22Rv1 (cell line): ENCODE data around the gene WDR48.

Experiments used
- H3K27ac ChIP-seq: fragments of 450-650 bp; 2 replicates; pipeline ENCODE4 v1.5.1; 2017
- ZFX ChIP-seq: fragments of 450-650 bp; IDR thresholded peaks from 2 replicates; pipeline ENCODE4 v1.6.1; 2017; ENCODE audit warnings: antibody characterized with exemption, borderline replicate concordance
- TF ChIP-seq, protein P1 (sequence below): fragments of 450-650 bp; IDR thresholded peaks from 2 replicates; pipeline ENCODE4 v1.5.1; 2017; ENCODE audit warnings: mild to moderate bottlenecking

Gene WDR48

DNA sequence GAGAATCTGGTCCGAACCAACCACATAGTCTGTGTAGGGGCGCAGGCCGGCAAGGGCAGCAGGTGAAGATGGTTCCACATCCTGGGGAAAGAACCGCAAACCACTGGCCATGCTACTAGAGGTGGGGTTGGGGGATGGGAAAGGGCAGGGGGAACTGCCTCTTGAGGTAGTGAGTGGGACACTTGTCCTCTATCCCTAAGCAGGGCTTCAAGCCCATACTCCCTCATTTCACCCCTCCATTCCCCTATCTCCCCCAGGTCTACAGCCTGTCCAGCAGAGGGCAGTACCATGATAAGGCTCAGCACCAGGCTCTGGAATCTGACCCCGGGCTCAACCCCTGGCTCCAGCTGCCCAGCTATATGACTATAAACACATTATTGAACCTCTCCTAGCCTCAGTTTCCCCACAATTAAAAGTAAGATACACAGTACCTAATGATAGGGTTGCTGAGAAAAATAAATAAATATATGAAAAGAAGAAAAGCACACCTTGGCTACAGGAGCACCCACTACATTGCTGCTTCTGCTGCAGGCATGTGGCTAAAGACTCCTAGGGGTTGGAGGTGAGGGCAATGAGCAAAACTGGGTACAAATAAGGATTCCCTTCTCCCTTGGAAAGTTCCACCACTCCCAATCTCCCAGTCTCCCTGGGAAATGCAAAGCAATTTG, 49.3 kb downstream of the WDR48 start:
- TF ChIP-seq, protein P1, sequence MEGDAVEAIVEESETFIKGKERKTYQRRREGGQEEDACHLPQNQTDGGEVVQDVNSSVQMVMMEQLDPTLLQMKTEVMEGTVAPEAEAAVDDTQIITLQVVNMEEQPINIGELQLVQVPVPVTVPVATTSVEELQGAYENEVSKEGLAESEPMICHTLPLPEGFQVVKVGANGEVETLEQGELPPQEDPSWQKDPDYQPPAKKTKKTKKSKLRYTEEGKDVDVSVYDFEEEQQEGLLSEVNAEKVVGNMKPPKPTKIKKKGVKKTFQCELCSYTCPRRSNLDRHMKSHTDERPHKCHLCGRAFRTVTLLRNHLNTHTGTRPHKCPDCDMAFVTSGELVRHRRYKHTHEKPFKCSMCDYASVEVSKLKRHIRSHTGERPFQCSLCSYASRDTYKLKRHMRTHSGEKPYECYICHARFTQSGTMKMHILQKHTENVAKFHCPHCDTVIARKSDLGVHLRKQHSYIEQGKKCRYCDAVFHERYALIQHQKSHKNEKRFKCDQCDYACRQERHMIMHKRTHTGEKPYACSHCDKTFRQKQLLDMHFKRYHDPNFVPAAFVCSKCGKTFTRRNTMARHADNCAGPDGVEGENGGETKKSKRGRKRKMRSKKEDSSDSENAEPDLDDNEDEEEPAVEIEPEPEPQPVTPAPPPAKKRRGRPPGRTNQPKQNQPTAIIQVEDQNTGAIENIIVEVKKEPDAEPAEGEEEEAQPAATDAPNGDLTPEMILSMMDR: peak; percentile 74
- no peak for TF ChIP-seq ZFX

DNA sequence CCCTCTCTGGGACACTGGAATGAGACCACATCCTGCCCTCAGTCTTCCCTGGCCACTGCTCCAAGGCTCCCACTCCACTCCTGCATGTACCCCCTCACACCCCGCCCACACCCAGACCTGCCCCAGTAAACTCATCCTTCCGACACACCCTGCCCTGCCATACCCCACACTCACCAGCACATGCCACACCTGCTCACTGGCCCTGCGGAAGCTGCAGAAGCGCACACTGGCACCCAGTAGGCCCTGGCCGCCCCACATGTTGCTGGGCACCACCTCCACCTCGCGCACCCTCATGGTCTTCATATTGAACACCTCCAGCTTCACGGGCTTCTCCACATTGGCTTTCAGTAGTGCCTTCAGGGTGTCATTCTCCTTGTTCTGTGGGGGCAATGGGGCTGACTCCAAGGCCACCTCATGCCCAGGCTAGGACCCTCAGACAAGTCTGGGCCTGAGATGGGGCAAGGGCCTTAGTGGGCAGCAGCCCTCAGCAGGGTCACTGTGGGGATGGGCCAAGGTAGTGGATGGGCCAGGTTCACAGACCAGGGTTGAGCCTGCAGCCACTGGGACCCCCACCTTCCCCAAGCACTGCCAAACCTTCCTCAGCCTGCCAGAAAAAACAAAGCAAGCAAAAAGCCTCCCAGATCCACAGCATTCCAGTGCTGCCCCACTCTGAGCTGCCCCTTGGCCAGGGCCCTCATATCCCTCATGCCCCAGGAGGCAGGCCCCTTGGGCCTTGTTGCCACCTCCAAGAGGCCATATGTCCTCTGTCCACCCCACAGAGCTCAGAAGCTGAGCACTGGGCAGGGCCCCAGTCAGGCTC, 50.9 kb downstream of the WDR48 start:
- TF ChIP-seq ZFX: no peak
- TF ChIP-seq, protein P1: no peak
- no peak overlapping the region for H3K27ac ChIP-seq

More for the DNA sequence above, 49.3 kb downstream of the WDR48 start:
- H3K27ac ChIP-seq: no peak overlapping the region

DNA sequence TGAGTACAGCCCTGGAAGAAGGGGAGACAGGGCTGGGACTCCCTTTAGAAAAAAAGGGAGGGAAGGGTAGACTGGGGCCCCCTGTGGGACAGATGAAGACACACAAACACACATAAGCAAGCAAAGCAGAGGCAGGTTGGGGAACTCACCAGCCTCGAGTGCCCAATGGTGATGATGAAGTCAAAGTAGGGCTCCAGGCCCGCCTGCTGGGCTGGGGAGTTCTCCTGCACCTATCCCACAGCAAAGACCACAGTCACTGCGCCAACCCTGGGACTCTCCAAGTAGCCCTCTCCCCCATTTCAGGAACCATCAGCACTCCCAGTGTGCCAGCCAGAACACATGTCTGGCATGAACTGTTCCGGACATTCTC, 51.5 kb downstream of the WDR48 start:
- no peak overlapping the region for H3K27ac ChIP-seq
- no peak for TF ChIP-seq ZFX
- TF ChIP-seq, protein P1: no peak

DNA sequence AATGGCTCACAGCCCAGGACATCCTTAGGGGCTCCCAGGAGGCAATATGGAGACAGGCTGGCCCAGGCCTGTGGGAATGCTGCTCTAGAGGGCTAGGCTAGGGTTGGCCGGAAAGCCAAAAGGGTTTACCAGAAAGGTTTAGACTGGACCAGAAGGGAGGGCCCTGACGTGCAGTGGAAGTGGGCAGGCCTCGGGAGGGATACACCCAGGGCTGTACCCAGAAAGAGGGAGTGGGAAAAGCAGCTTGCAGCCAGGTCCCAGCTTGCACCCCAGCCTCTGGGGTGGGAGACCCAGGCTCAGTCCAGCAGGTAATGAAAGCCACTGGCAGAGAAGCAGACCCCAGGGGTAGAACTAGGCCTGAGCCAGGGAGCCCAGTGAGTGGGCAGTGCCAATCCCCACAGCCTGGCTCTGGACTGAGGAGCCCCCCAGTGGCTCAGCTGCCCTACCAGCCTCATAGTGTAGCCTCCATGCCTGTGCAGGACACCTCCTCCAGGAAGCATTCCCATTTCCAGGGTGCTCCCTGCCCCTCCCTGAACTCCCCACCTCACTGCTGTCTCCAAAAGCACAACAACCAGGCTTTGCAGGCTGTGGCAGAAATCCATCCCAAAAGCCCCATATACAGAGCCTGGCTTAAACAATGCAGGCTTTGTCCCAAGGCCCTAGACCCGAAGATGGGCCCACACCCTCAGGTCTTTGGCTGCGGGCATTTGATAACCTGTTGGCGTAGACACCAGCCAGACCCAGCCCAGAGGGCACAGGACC, 52.2 kb downstream of the WDR48 start:
- TF ChIP-seq, protein P1: no peak
- no peak for TF ChIP-seq ZFX
- H3K27ac ChIP-seq: no peak overlapping the region

DNA sequence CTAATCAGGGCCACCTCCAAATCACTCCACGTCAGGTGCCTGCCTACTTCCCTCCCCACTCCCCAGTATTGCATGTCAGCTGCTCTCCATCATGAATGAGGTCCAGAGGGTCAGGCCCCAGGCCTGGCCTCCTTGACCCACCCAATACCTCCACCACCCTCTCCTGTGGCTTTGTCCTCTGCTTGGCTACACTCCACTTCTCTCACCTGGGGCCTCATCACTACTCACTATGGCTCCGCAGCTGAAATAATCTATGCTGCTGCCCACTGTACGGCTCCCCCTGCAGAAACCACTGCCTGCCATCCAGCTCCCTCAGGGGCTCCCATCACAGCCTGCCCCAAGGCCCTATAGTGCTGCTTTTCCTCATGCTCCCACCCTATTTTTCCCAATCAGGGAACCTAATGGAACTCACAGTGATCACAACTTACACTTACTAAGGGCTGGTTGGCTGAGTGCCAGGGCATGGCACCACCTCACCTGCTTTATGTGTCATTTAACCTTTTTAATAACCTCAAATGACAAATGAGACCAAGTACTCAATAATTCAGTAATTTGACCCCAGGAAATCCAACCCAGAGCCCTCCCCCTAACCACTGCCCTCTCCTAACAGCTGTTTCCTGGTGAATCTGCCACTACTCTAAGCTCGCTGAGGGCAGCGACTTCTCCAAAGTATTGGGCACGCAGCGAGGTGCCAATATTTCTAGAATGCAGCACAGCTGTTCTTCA, 53.3 kb downstream of the WDR48 start:
- H3K27ac ChIP-seq: no peak overlapping the region
- TF ChIP-seq ZFX: no peak
- TF ChIP-seq, protein P1: no peak

DNA sequence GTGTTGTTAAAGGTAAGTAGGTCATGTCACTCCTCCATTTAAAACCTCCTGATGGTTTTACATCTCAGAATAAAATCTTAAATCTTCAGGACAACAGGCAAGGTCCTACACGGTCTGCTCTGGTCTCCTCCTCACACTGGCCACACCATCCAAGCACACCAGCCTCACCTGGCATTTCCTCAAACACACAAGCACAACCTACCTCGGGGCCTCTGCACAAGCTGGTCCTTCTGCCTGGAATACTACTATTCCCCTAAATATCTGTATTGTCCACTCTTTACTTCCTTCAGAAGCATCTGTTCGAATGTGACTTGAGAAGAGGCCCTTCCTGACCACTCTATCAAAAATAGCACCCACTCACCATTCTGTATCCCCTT, 53.9 kb downstream of the WDR48 start:
- TF ChIP-seq ZFX: no peak
- TF ChIP-seq, protein P1: no peak
- H3K27ac ChIP-seq: peak overlapping the region; percentile 80
